ENCODE measurements around the gene PPP1R37. TPM values are rescaled to one million over a fixed set of nuclear protein-coding genes. Genes with fewer than 3 reads are reported as not detected.

PPP1R37 gene
- total and polyA plus RNA-seq, 2 of the 13 experiments (the other 11 are each of a cell fraction or from before 2014, with no cell fraction given) = 9.0 to 14.3 TPM

- TF ChIP-seq IKZF1 (IDR thresholded peaks at IDR 0.05) (no peak), FOXM1 (CRISPR knock-in tag; IDR thresholded peaks at IDR 0.05) (no peak), MTF2 (CRISPR knock-in tag; IDR thresholded peaks at IDR 0.05; ENCODE audit: borderline replicate concordance) (0 out of 2 replicates have a peak, but pooled peaks have one; percentile 41), HIC2 (CRISPR knock-in tag; IDR thresholded peaks at IDR 0.05; ENCODE audit: low read depth) (0 out of 2 replicates have a peak, but pooled peaks have one; percentile 65), ARNT2 (CRISPR knock-in tag; IDR thresholded peaks at IDR 0.05; ENCODE audit: low read depth) (no peak), CERS6 (CRISPR knock-in tag; IDR thresholded peaks at IDR 0.05) (no peak), ZNF281 (CRISPR knock-in tag; IDR thresholded peaks at IDR 0.05; ENCODE audit: borderline replicate concordance) (no peak), ONECUT2 (CRISPR knock-in tag; IDR thresholded peaks at IDR 0.05) (no peak), ASH2L (IDR thresholded peaks at IDR 0.05; ENCODE audit: insufficient read length, low read depth, low read length) (no peak), MATR3 (CRISPR knock-in tag; IDR thresholded peaks at IDR 0.05) (no peak), IKZF5 (CRISPR knock-in tag; IDR thresholded peaks at IDR 0.05) (no peak), GPN1 (CRISPR knock-in tag; IDR thresholded peaks at IDR 0.05; ENCODE audit: borderline replicate concordance) (no peak), ZKSCAN8 (CRISPR knock-in tag; IDR thresholded peaks at IDR 0.05; ENCODE audit: borderline replicate concordance) (0 out of 2 replicates have a peak, but pooled peaks have one; percentile 2), ZNF83 (CRISPR knock-in tag; IDR thresholded peaks at IDR 0.05; ENCODE audit: borderline replicate concordance) (no peak), ZNF343 (CRISPR knock-in tag; IDR thresholded peaks at IDR 0.05) (0 out of 2 replicates have a peak, but pooled peaks have one; percentile 24), ZNF225 (CRISPR knock-in tag; IDR thresholded peaks at IDR 0.05) (0 out of 2 replicates have a peak, but pooled peaks have one; percentile 15), HNRNPL (IDR thresholded peaks at IDR 0.05; ENCODE audit: low read depth, low read length) (0 out of 2 replicates have a peak, but pooled peaks have one; percentile 13), TBX2 (CRISPR knock-in tag; IDR thresholded peaks at IDR 0.05; ENCODE audit: borderline replicate concordance) (no peak; the same call in 1 of the 2 replicates), RARG (CRISPR knock-in tag; IDR thresholded peaks at IDR 0.05; ENCODE audit: low read depth) (no peak), SIX1 (CRISPR knock-in tag; IDR thresholded peaks at IDR 0.05; ENCODE audit: borderline replicate concordance) (no peak), XBP1 (CRISPR knock-in tag; IDR thresholded peaks at IDR 0.05) (no peak), ZNF557 (CRISPR knock-in tag; IDR thresholded peaks at IDR 0.05) (no peak), RBAK (CRISPR knock-in tag; IDR thresholded peaks at IDR 0.05) (no peak)
Observed at GRCh38 chr19:45098521-45099466, 5.8 kb downstream of the PPP1R37 start (continued).

All from HepG2 (cell line).